Superior temporal gyrus (tissue), 1 donor: ENCODE results near the gene OR5AU1.

Source experiments
- DNase-seq: peaks from one replicate; pipeline ENCODE4 v3.0.0-alpha.2; 2016; ENCODE audit errors: extremely low spot score

Gene OR5AU1

DNA sequence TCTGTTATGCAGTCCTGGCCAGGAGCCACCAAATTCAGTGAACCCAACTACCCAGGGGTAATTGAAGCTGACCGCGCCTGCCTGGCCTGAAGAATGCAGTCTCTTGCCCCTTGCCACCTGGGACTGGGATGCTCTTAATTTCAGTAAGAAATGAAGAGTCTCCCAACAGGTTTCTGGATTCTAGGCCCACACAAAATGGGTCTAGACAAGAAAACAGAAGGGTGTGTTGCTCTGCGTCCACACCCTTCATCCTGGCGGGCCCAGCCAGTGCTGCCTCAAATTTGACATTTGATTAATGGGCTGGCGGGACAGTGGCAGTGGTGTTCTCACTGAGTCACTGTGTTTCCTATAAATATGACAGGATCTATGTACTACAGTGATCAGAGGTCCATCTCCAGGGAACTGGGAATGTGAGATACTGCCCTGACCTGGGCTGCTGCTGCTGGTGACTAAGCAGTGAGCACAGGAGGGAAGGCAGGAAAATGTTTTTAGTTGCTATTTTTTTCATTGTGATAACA is 48.5 kb downstream of the OR5AU1 start:
- no peak for DNase-seq

DNA sequence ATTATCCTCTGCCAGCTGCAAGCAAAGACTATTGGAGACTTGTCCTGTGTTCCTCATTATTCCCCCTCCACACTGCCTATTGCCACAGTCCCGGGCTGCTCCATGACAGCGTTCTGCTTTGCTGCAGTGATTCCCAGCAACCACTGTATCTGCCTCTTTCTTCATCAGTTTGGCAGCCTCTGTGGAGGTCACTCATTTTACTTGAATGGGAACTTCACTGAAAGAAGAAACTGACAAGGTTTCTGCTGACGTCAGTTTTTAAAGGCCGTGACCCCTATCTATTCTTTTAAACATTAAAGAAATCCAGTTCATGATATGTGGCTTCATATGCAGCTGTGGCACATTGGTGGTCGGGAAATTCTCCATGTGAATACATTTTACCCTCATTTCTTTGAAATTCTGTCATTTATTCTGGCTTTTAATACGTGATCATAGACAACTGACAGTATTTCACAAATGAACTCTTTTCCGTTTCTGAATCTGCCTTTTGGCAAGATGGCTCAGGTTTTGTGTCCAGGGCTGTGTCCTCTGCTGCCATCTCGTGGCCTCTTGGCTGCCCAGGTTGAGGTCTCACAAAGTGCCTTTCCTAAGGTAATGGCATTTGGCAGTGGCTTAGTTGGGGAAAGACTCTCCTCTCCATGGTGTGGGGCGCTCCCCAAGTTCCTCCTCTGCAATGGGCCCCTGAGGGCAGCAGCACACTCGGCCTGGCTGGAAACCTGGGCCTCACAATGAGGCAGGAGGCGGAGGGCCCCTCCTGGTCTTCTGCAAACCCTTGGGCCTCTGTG is 49.2 kb downstream of the OR5AU1 start:
- DNase-seq: peak; percentile 90

DNA sequence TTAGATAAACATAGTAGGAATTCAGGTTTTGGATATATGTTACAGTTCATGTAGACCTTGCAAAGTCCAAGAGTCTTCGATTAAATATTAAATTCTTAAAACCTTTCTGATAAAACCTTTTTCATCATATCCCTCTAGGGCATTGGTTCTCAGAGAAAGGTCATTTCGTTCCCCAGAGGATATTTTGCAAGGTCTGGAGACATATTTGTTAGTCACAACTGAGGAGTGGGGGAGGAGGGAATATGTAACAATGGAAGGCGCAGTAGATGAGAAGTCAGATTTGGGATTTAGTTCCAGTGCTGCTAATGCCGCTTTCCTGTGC is 49.7 kb downstream of the OR5AU1 start:
- DNase-seq: no peak

DNA sequence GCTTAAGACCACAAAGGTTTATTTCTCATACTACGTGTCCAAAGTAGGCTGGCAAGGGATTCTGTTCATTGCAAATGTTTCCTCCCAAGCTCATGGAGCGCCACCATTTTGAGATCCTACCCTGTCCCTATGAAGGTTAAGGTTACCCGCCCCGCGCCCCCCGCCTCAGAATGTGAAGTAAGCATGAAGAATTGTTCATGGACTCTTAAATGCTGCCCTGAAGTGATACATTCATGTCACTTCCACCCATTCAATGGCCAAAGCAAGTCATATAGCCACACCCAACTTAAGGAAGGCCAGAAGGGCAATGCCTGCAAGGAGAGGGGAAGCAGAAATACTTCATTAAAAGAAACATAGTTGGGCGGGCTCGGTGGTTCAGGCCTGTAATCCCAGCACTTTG is 50.8 kb downstream of the OR5AU1 start:
- no peak for DNase-seq
